HCT116 (cell line): ENCODE measurements around the gene HNRNPDL. TPM values are rescaled to one million over a fixed set of nuclear protein-coding genes. Genes with fewer than 3 reads are reported as not detected.

ENCODE experiments used
- ATAC-seq: fragments of 200-7000 bp; cut with Tn5 transposase; 2 replicates; pipeline ENCODE4 v1.9.1; 2020; ENCODE audit warnings: mild to moderate bottlenecking, moderate library complexity
- BruUV-seq: library from RNA; stranded (reverse); fragments of 400-500 nt; replicated peaks from 2 replicates; lab custom pipeline; 2021; lab: Mats Ljungman, UMichigan
- CTCF ChIA-PET: fragments of 300-600 bp; sonication (Branson Sonifier 250); formaldehyde crosslinking; loops from one replicate; lab custom pipeline; 2021; ENCODE audit warnings: antibody characterized with exemption; lab: Charles Lee
- POLR2A ChIA-PET: fragments of 300-600, 350-600 bp; sonication (Branson Sonifier 250); formaldehyde crosslinking; loops from one replicate; lab custom pipeline; 2021; ENCODE audit warnings: antibody characterized with exemption; lab: Charles Lee
- RAD21 ChIA-PET, 2 experiments: fragments of 300-600 bp; sonication (Branson Sonifier 250); formaldehyde crosslinking; loops; one replicate each; lab custom pipeline; 2023; ENCODE audit warnings: low total read pairs in 2 of 2; ENCODE audit not compliant: uncharacterized antibody in 2 of 2, unreplicated experiment in 2 of 2, low non-redundant PET in 1 of 2; lab: Charles Lee
- DNase-seq: peaks from one replicate; pipeline ENCODE4 v3.0.0-alpha.2; 2010; ENCODE audit warnings: low read depth, low spot score
- H2AFZ ChIP-seq: fragments of 200-600 bp; shearing (Covaris generic), sonication (generic); 2 replicates; pipeline ENCODE4 v1.6.1; 2017; ENCODE audit warnings: low read depth, mixed run types, mixed read lengths, antibody characterized with exemption, low read length; ENCODE audit not compliant: poor library complexity, severe bottlenecking
- H3K27ac ChIP-seq: 2 replicates; pipeline ENCODE4 v1.5.1; 2012; ENCODE audit warnings: low read depth, low read length
- H3K27me3 ChIP-seq: fragments of 200-600 bp; sonication (generic); 2 replicates; pipeline ENCODE4 v1.6.1; 2016; ENCODE audit warnings: mixed run types, low read length, mixed read lengths; ENCODE audit not compliant: insufficient read depth
- H3K36me3 ChIP-seq, 2 experiments: fragments of 200-500 bp in 1 of 2; fragments of 200-600 bp in 1 of 2; sonication (Bioruptor generic) in 1 of 2; sonication (generic) in 1 of 2; 2 replicates each; pipeline versions ENCODE4 v1.5.1 to v1.6.1; 2014 to 2016; ENCODE audit warnings: low read length in 2 of 2, inconsistent platforms in 1 of 2, mixed read lengths in 1 of 2, mixed run types in 1 of 2; ENCODE audit not compliant: insufficient read depth in 2 of 2, control insufficient read depth in 1 of 2
- H3K4me1 ChIP-seq, 2 experiments: fragments of 200-600 bp in 1 of 2; sonication (generic) in 1 of 2; 2 replicates each; pipeline versions ENCODE4 v1.5.1 to v1.6.1; 2012 to 2017; ENCODE audit warnings: low read length in 2 of 2, inconsistent platforms in 1 of 2, mild to moderate bottlenecking in 1 of 2, mixed read lengths in 1 of 2, mixed run types in 1 of 2, moderate library complexity in 1 of 2; ENCODE audit not compliant: insufficient read depth in 2 of 2, control insufficient read depth in 1 of 2
- H3K4me2 ChIP-seq: fragments of 200-600 bp; sonication (generic); 2 replicates; pipeline ENCODE4 v1.6.1; 2017; ENCODE audit warnings: mixed run types, low read length, mixed read lengths
- H3K4me3 ChIP-seq, 2 experiments: fragments of 200-600 bp in 1 of 2; sonication (generic) in 1 of 2; replicated peaks in 1 of 2; 2 replicates each; pipeline ENCODE4 v1.5.1; 2011 to 2016; ENCODE audit warnings: low read length in 2 of 2, control low read depth in 1 of 2, low read depth in 1 of 2, mild to moderate bottlenecking in 1 of 2, mixed read lengths in 1 of 2, mixed run types in 1 of 2
- H3K79me2 ChIP-seq: fragments of 200-600 bp; sonication (generic); 2 replicates; pipeline ENCODE4 v1.6.1; 2017; ENCODE audit warnings: mild to moderate bottlenecking, mixed run types, low read length, moderate library complexity, mixed read lengths; ENCODE audit not compliant: insufficient read depth
- H3K9ac ChIP-seq: fragments of 200-600 bp; sonication (generic); 2 replicates; pipeline ENCODE4 v1.6.1; 2016; ENCODE audit warnings: low read length, mixed read lengths
- H3K9me2 ChIP-seq: fragments of 200-600 bp; sonication (generic), shearing (Covaris generic); 2 replicates; pipeline ENCODE4 v1.6.1; 2017; ENCODE audit warnings: mixed run types, mild to moderate bottlenecking, moderate library complexity; ENCODE audit not compliant: insufficient read depth
- H3K9me3 ChIP-seq, 2 experiments: fragments of 200-500 bp in 1 of 2; fragments of 200-600 bp in 1 of 2; sonication (Bioruptor generic) in 1 of 2; sonication (generic) in 1 of 2; 2 replicates each; pipeline ENCODE4 v1.6.1; 2014 to 2017; ENCODE audit warnings: low read length in 2 of 2, mixed read lengths in 2 of 2, inconsistent platforms in 1 of 2, low read depth in 1 of 2, mild to moderate bottlenecking in 1 of 2, mixed run types in 1 of 2, moderate library complexity in 1 of 2; ENCODE audit not compliant: control insufficient read depth in 1 of 2, insufficient read depth in 1 of 2
- H4K20me1 ChIP-seq: fragments of 200-600 bp; sonication (generic), shearing (Covaris generic); 2 replicates; pipeline ENCODE4 v1.6.1; 2017; ENCODE audit warnings: mixed run types, mild to moderate bottlenecking, moderate library complexity; ENCODE audit not compliant: insufficient read depth
- CBX3 ChIP-seq: IDR thresholded peaks from 2 replicates; pipeline ENCODE4 v1.6.1; 2012; ENCODE audit warnings: low read depth
- CEBPB ChIP-seq: IDR thresholded peaks from 2 replicates; pipeline ENCODE4 v1.6.1; 2012; ENCODE audit warnings: low read depth
- EGR1 ChIP-seq: IDR thresholded peaks from 2 replicates; pipeline ENCODE4 v1.6.1; 2012; ENCODE audit warnings: low read depth
- ELF1 ChIP-seq: IDR thresholded peaks from 2 replicates; pipeline ENCODE4 v1.6.1; 2012; ENCODE audit warnings: low read depth, borderline replicate concordance
- EZH2phosphoT487 ChIP-seq: fragments of 200-600 bp; IDR thresholded peaks from 2 replicates; pipeline ENCODE4 v1.6.1; 2018; ENCODE audit warnings: antibody characterized with exemption, borderline replicate concordance
- JUND ChIP-seq: IDR thresholded peaks from 2 replicates; pipeline ENCODE4 v1.6.1; 2012
- POLR2A ChIP-seq: IDR thresholded peaks from 2 replicates; pipeline ENCODE4 v1.7.0; 2011; ENCODE audit warnings: borderline replicate concordance; ENCODE audit not compliant: insufficient read depth, insufficient read length; ENCODE audit errors: extremely low read depth
- POLR2AphosphoS5 ChIP-seq: IDR thresholded peaks from 2 replicates; pipeline ENCODE4 v1.6.1; 2011; ENCODE audit warnings: mild to moderate bottlenecking, low read depth, low read length, moderate library complexity
- SIN3A ChIP-seq: IDR thresholded peaks from 2 replicates; pipeline ENCODE4 v1.6.1; 2012; ENCODE audit warnings: low read depth
- SP1 ChIP-seq: IDR thresholded peaks from 2 replicates; pipeline ENCODE4 v1.6.1; 2012; ENCODE audit warnings: low read depth
- SRF ChIP-seq: IDR thresholded peaks from 2 replicates; pipeline ENCODE4 v1.6.1; 2012; ENCODE audit warnings: low read depth
- TCF7L2 ChIP-seq: IDR thresholded peaks from 2 replicates; pipeline ENCODE4 v1.7.0; 2011; ENCODE audit warnings: borderline replicate concordance, inconsistent platforms; ENCODE audit not compliant: insufficient read depth, insufficient read length; ENCODE audit errors: extremely low read depth
- ZBTB33 ChIP-seq: IDR thresholded peaks from 2 replicates; pipeline ENCODE4 v1.6.1; 2011; ENCODE audit warnings: mild to moderate bottlenecking, low read length, moderate library complexity; ENCODE audit not compliant: insufficient replicate concordance; ENCODE audit errors: extremely low read depth
- ZFX ChIP-seq: fragments of 450-650 bp; IDR thresholded peaks from 2 replicates; pipeline ENCODE4 v1.6.1; 2017
- intact Hi-C: fragments of 100-400 bp; cut with micrococcal nuclease; formaldehyde crosslinking; loops from 2 replicates; pipeline ENCODE4 v1.10.0; 2022
- total RNA-seq: library from RNA; stranded (reverse); gene quantifications from one replicate; pipeline ENCODE4 v1.2.1, GENCODE V29; 2021; ENCODE audit not compliant: unreplicated experiment
- TF ChIP-seq, protein P1 (sequence below): IDR thresholded peaks from 2 replicates; pipeline ENCODE4 v1.6.1; 2012
- TF ChIP-seq, protein P2 (sequence below), 3 experiments: fragments of 200-600 bp in 1 of 3; sonication (generic) in 1 of 3; IDR thresholded peaks in 2 of 3; conservative IDR thresholded peaks in 1 of 3; 2 replicates each; pipeline ENCODE4 v1.5.1; 2012 to 2017; ENCODE audit warnings: low read depth in 2 of 3, low read length in 2 of 3, antibody characterized with exemption in 1 of 3, borderline replicate concordance in 1 of 3, control low read depth in 1 of 3, mild to moderate bottlenecking in 1 of 3, mixed read lengths in 1 of 3, mixed run types in 1 of 3, moderate library complexity in 1 of 3; ENCODE audit not compliant: insufficient read depth in 1 of 3

The HNRNPDL gene
- total RNA-seq, 1 experiment from 2014 or later, result 206 TPM

GRCh38 chr4:82381661-82382296 is 48.5 kb downstream of the HNRNPDL start:
- ATAC-seq (no peak), DNase-seq (no peak)
- H3K9me2 ChIP-seq, result no peaks in the 10 kb centered on the region
- no peak overlapping the region for H3K4me2 ChIP-seq
- H3K79me2 ChIP-seq, result 0 out of 2 replicates have a peak, but pooled peaks cover under 1% of the 10 kb centered on the region
- intact Hi-C loops, result no loop called here
- no peaks in the 10 kb centered on the region for H3K9me3 ChIP-seq
- H3K9ac ChIP-seq, result no peak overlapping the region
- no peak overlapping the region for H3K4me3 ChIP-seq
- no peak overlapping the region for H3K27ac ChIP-seq
- H2AFZ ChIP-seq, result no peak overlapping the region
- RAD21 ChIA-PET, result no interaction called here
- CTCF ChIA-PET, result no interaction called here
- no peaks in the 10 kb centered on the region for H3K36me3 ChIP-seq
- no peaks in the 10 kb centered on the region for H4K20me1 ChIP-seq
- TF ChIP-seq ZBTB33 (no peak), CBX3 (no peak), TCF7L2 (no peak), SRF (no peak), CEBPB (no peak), JUND (no peak), EZH2phosphoT487 (no peak), POLR2A (no peak), POLR2AphosphoS5 (no peak), SP1 (no peak), EGR1 (no peak), ZFX (no peak), SIN3A (no peak), ELF1 (no peak)
- TF ChIP-seq, protein P1, sequence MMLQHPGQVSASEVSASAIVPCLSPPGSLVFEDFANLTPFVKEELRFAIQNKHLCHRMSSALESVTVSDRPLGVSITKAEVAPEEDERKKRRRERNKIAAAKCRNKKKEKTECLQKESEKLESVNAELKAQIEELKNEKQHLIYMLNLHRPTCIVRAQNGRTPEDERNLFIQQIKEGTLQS, result no peak
- TF ChIP-seq, protein P2, sequence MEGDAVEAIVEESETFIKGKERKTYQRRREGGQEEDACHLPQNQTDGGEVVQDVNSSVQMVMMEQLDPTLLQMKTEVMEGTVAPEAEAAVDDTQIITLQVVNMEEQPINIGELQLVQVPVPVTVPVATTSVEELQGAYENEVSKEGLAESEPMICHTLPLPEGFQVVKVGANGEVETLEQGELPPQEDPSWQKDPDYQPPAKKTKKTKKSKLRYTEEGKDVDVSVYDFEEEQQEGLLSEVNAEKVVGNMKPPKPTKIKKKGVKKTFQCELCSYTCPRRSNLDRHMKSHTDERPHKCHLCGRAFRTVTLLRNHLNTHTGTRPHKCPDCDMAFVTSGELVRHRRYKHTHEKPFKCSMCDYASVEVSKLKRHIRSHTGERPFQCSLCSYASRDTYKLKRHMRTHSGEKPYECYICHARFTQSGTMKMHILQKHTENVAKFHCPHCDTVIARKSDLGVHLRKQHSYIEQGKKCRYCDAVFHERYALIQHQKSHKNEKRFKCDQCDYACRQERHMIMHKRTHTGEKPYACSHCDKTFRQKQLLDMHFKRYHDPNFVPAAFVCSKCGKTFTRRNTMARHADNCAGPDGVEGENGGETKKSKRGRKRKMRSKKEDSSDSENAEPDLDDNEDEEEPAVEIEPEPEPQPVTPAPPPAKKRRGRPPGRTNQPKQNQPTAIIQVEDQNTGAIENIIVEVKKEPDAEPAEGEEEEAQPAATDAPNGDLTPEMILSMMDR (IDR thresholded peaks at IDR 0.05 in 2 of 3, conservative IDR thresholded peaks at IDR 0.05 in 1 of 3; ENCODE audit: borderline replicate concordance in 1 of 3, insufficient read depth in 1 of 3, low read depth in 2 of 3, low read length in 2 of 3), result no peak
- TF ChIP-seq, all 23 proteins: peak for 0
- POLR2A ChIA-PET, result interaction anchor here (1.8 to 3.7 kb wide), 2 partner anchors 42 to 47 kb away, joined by 4 to 23 read pairs; no protein-coding TSS in a partner anchor
- Histone ChIP-seq H3K4me1 (peaks cover 11 to 18% of the 10 kb centered on the region in 2 experiments), H3K27me3 (no peaks in the 10 kb centered on the region)
- no TSS peak for BruUV-seq
